ENCODE data around the gene PRSS53. TPM values are rescaled to one million over a fixed set of nuclear protein-coding genes. Genes with fewer than 3 reads are reported as not detected.
A peak's percentile ranks its signal among the peaks of the same experiment; 100 is the strongest.

The PRSS53 gene
- total RNA-seq, 6 donors from 2014 or later: 0.91 to 8.4 (median 3.0) TPM

GRCh38 chr16:31094424-31095120 lies 5.8 kb upstream of the PRSS53 start, which contains the start of gene VKORC1:
VKORC1 (minus strand) TSS chr16:31094797; CDS start chr16:31094729, 68 bp downstream.
- Histone ChIP-seq H3K36me3 (peaks cover 0 to 17% (median 11%) of the 10 kb centered on the region in 4 donors), H3K4me3 (peak within 1 kb of the TSS; percentile 45 to 88 (median 77)), H3K9me3 (no peaks in the 10 kb centered on the region), H3K27ac (peak within 1 kb of the TSS; percentile 80 to 89 (median 84)), H3K4me1 (peaks cover 13 to 31% (median 20%) of the 10 kb centered on the region in 4 donors), H3K27me3 (no peaks in the 10 kb centered on the region)
- 0% methylated on average over 20 to 61 of the region's 69 CpGs for WGBS, 2 donors
- DNase-seq (peak; percentile 96 to 97), ATAC-seq (ENCODE audit: low FRiP score in 2 of 2) (peak; percentile 96 to 97)
- TF ChIP-seq POLR2A (IDR thresholded peaks at IDR 0.05) (peak in 2 of 4 donors; percentile 56 to 75), POLR2AphosphoS5 (IDR thresholded peaks at IDR 0.05) (peak; percentile 53 to 85), EP300 (IDR thresholded peaks at IDR 0.05) (no peak), CTCF (IDR thresholded peaks at IDR 0.05) (peak in 3 of 6 experiments; percentile 17 to 48 (median 39))

- peak in 1 of 2 donors; percentile 28 for ATAC-seq (ENCODE audit: low FRiP score in 2 of 2)
- DNase-seq: no peak
- WGBS, 2 donors: 0 to 1% methylated on average over 14 to 19 of the region's 20 CpGs
Measured at GRCh38 chr16:31094088-31094423, 5.3 kb upstream of the PRSS53 start.

GRCh38 chr16:31093132-31093703 lies 4.5 kb upstream of the PRSS53 start:
- 55 to 63% methylated on average over 13 to 15 of the region's 17 CpGs for WGBS, 2 donors
- Histone ChIP-seq H3K4me1 (peaks cover 13 to 31% (median 20%) of the 10 kb centered on the region in 4 donors), H3K27ac (no peak overlapping the region), H3K4me3 (peak overlapping the region in 3 of 4 donors; percentile 67 to 88 (median 87)), H3K36me3 (peaks cover 0 to 23% (median 13%) of the 10 kb centered on the region in 4 donors), H3K27me3 (no peaks in the 10 kb centered on the region), H3K9me3 (no peaks in the 10 kb centered on the region)
- TF ChIP-seq POLR2A (IDR thresholded peaks at IDR 0.05) (no peak), POLR2AphosphoS5 (IDR thresholded peaks at IDR 0.05) (no peak), CTCF (IDR thresholded peaks at IDR 0.05) (no peak), EP300 (IDR thresholded peaks at IDR 0.05) (no peak)
- ATAC-seq (ENCODE audit: low FRiP score in 2 of 2) (no peak), DNase-seq (no peak)

More at GRCh38 chr16:31094088-31094423, 5.3 kb upstream of the PRSS53 start:
- peak overlapping the region; percentile 80 to 89 (median 84) for H3K27ac ChIP-seq
- TF ChIP-seq POLR2AphosphoS5 (IDR thresholded peaks at IDR 0.05) (no peak), CTCF (IDR thresholded peaks at IDR 0.05) (no peak), POLR2A (IDR thresholded peaks at IDR 0.05) (no peak), EP300 (IDR thresholded peaks at IDR 0.05) (no peak)
- no peaks in the 10 kb centered on the region for H3K27me3 ChIP-seq
- H3K4me1 ChIP-seq: peaks cover 13 to 31% (median 20%) of the 10 kb centered on the region in 4 donors
- no peaks in the 10 kb centered on the region for H3K9me3 ChIP-seq
- peaks cover 0 to 22% (median 13%) of the 10 kb centered on the region in 4 donors for H3K36me3 ChIP-seq
- H3K4me3 ChIP-seq: peak overlapping the region; percentile 45 to 88 (median 77)

GRCh38 chr16:31092330-31092729 lies 3.6 kb upstream of the PRSS53 start:
- TF ChIP-seq EP300 (IDR thresholded peaks at IDR 0.05): no peak
- TF ChIP-seq POLR2A (IDR thresholded peaks at IDR 0.05): no peak
- no peak for TF ChIP-seq POLR2AphosphoS5 (IDR thresholded peaks at IDR 0.05)
- no peak for TF ChIP-seq CTCF (IDR thresholded peaks at IDR 0.05)
- H3K4me1 ChIP-seq: peaks cover 13 to 31% (median 20%) of the 10 kb centered on the region in 4 donors
- DNase-seq: no peak
- H3K9me3 ChIP-seq: no peaks in the 10 kb centered on the region
- no peak overlapping the region for H3K4me3 ChIP-seq
- whole genome bisulfite sequencing, 2 donors: 90 to 93% methylated on average over 5 of the region's 5 CpGs
- no peaks in the 10 kb centered on the region for H3K27me3 ChIP-seq
- no peak overlapping the region for H3K27ac ChIP-seq
- peaks cover 0 to 30% (median 14%) of the 10 kb centered on the region in 4 donors for H3K36me3 ChIP-seq
- ATAC-seq (ENCODE audit: low FRiP score in 2 of 2): no peak

All from upper lobe of left lung (tissue), 6 donors.